HTR-8/SVneo (cell line): Measurements from ENCODE around the gene KLF7.

Experiments
- DNase-seq: peaks from one replicate; pipeline ENCODE4 v3.0.0; 2011; ENCODE audit warnings: low spot score, mixed read lengths; ENCODE audit not compliant: insufficient read length
- FAIRE-seq: peaks from 2 replicates; lab custom pipeline; 2011; peaks lifted over from hg19 to GRCh38; lab: Jason Lieb, UNC

The KLF7 gene

DNA sequence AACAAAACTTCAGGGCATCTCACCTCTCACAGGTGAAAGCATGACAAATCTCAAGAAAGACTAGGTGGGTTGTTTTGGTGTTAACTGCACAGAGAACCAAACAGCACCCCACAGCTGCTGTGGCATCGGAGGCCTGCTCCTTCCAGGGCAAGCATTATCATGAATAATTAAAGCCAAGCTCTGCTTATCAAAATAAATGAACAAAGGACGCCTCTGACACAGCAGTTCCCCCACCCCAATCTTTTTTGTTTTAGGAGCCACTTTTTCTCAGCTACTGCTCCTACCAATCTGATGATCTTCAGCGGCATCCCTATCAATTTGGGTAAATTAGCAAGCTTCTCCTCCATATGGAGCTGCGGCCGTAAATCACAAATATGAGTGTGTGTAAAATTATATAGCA lies 58.6 kb downstream of the KLF7 start:
- DNase-seq (no peak), FAIRE-seq (no peak)

- DNase-seq (no peak), FAIRE-seq (no peak)
Measured at GRCh38 chr2:207103132-207103531, 62.6 kb downstream of the KLF7 start.

GRCh38 chr2:207101984-207102383 lies 63.8 kb downstream of the KLF7 start:
- DNase-seq: no peak
- FAIRE-seq: no peak

GRCh38 chr2:207097278-207097677 lies 68.5 kb downstream of the KLF7 start:
- DNase-seq: no peak
- FAIRE-seq: no peak

GRCh38 chr2:207095963-207096362 lies 69.8 kb downstream of the KLF7 start:
- FAIRE-seq (no peak), DNase-seq (no peak)

DNA sequence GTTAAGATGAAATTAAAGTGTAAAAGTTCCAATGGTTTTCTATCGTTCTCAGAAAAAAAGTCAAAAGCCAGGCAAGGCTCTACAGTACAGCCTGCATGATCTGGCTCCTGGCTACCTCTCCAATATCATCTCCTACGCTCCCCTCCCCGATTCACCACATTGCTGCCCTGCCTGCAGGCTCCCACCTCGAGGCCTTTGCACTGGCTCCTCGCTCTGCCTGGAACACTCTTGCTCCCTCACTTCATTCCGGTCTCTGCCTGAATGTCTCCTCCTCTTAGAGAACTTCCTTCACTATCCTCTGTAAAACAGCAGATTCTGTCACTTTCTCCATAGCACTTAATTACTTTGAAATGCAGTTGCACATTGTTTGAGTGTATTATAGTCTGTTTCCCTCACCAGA lies 72.5 kb downstream of the KLF7 start:
- no peak for FAIRE-seq
- no peak for DNase-seq

DNA sequence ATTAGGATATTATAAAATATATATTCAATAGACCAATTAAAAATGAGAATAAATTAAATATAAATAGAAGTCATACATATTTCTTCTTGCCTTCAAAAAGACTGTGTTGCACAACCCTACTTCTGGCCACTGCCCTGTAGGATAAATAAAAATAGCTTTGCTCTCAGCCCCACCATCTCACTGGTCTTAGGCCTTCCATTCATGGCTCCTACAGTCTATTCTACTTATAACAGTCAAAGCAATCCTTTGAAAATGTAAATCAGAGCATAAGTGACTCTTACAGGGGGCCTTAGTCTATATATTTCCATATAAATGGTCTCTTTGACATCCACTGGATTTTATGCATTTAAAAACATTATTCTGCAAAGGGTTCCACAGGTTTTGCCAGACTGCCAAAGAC lies 72.9 kb downstream of the KLF7 start:
- FAIRE-seq (no peak), DNase-seq (no peak)

DNA sequence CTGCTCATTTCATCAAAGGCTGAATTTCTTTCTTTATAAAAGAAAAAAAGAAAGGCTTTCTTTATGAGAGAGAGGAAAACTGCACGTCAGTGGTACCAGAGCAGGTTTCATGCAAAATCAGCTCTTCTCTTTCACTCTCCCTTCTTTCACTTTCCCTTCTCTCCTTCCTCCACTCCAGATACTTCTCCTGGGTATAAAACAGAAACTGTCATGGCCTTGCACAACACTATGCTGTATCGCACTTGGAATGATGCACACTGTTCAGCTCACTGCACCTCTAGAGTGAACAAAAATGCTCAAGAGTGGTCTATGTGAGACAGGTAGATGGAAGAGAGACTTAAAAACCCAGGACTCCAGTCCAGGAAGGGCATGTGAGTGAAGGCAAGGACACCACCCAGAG lies 73.8 kb downstream of the KLF7 start:
- DNase-seq (no peak), FAIRE-seq (no peak)

DNA sequence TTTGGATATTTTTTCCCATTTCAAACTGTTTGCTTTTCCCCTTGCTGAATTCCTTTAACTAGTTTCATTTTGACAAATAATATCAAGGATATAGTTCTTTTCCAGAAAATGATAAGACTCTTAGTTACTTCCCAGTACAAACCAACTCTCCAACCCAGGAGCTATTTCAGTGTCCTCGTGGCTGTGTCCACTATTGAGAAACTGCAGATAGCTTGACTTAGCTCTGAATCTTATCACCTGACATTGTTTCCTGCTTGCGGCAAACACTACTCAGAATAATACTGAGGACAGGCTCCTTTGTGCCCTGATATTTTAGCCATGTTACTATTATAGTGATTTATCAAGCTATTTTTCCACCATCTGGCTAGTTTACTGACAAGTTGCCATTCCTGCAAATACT lies 74.6 kb downstream of the KLF7 start:
- no peak for DNase-seq
- no peak for FAIRE-seq

- no peak for DNase-seq
- no peak for FAIRE-seq
Measured at GRCh38 chr2:207090389-207090788, 75.4 kb downstream of the KLF7 start.

DNA sequence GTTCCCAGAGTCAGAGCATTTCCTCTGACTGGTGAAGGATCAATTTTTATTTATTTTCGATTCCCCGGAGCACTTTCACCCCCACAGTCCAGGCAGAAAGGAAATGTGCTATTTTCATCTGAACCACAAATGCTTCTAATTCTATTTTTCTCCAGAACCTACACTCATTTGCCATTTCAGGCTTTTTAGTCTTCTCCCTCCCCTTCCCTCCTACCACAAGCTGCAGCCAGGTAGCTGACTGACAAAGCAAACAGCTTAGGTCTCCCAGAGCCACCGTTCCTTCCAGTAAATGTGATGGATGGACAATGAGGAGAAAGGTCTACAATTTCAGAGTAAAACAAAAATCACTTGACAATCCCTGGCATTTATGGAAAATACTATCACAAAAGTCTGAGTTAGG lies 76.9 kb downstream of the KLF7 start:
- DNase-seq (no peak), FAIRE-seq (no peak)

DNA sequence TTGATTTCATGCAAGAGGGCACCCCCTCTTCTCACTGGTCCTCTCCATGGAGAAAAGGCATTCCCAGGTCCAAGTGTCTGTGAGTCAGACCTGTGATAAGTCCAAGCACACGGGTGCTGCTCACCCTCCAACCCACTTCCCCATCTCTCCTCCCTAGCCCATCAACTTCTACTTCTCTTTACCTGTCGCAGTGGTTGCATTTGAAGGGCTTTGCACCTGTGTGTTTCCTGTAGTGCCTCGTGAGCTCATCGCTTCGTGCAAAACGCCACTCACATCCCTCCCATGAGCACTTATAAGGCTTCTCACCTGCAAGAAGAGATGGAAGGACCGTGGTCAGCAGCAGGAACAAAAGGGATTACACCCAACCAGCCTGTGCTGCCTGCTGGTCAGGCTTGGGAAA lies 77.5 kb downstream of the KLF7 start:
- no peak for FAIRE-seq

GRCh38 chr2:207087046-207087902 lies 78.5 kb downstream of the KLF7 start:
- FAIRE-seq: no peak
- no peak for DNase-seq

More for the DNA sequence above, 77.5 kb downstream of the KLF7 start:
- DNase-seq: no peak

DNA sequence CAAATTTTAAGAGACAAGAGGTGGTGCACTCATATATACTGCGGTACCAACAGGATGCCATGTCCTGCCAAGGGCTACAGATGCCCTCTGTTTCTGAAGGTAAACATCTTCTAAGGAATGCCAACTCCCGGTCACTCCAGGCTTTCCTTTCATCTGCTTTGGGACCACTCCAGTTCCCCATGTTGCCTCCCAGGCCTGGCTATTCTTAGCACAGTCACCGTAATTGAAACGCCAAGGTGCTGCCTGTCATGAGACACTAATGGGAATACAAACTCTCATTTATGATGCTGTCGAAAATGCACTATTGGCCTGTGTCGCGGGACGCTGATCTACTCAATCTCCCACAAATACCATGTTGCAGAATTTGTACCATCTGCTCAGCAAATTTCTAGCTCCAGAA lies 79.6 kb downstream of the KLF7 start:
- FAIRE-seq: no peak

GRCh38 chr2:207085110-207085509 lies 80.6 kb downstream of the KLF7 start:
- no peak for FAIRE-seq

More for the DNA sequence above, 79.6 kb downstream of the KLF7 start:
- DNase-seq: no peak

DNA sequence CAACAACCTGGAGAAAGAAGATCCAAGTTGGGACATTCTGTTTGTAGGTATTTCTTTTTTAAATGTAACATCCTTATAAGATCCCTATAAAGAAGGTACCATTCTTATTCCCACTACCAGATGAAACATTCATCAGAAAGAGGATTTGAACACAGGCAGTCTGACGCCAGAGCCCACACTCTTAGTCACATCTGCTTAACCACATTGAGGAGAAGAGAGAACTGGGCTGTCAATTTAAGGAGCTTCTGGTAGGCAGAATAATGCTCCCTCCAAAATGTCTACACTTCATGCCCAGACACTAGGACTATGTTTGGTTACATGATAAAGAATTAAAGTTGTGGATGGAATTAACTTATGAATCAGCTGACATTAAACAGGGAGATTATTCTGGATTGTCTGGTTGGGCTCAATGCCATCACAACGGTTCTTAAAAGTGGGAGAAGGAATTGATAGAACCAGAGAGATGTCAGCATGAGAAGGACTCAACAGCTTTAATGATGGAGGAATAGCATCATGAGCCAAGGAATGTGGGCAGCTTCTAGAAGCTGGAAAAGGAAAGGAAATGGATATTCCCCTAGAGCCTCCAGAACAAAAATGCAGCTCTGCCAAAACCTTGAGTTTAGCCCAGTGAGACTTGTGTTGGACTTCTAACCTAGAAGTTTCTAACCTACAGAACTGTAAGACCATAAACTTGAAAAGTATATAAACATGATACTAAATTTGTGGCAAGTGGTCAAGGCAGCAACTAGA lies 82.2 kb downstream of the KLF7 start:
- no peak for FAIRE-seq
- DNase-seq: no peak

More at GRCh38 chr2:207085110-207085509, 80.6 kb downstream of the KLF7 start:
- DNase-seq: no peak

DNA sequence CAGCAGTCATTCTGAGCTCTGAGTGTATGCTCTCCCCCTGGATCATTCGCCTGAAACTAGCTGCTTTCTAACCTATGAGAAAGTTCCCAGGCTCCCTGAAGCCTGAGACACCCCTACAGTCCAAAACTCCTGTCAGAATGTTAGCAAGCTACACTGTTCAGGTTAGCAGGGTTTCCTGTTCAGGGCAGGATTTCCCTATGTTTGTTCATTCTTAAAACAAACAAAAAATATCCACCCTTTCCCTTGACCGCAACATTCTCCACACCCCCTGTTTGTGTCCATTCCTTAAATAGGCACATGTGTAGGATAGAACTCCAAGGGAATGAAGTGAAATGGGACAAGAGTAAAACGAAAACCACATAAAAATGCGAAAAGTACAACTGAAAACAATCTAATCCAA lies 83.1 kb downstream of the KLF7 start:
- no peak for DNase-seq
- no peak for FAIRE-seq

- FAIRE-seq (no peak), DNase-seq (no peak)
Measured at GRCh38 chr2:207078186-207078798, 87.5 kb downstream of the KLF7 start.

GRCh38 chr2:207077266-207077665 lies 88.5 kb downstream of the KLF7 start:
- FAIRE-seq (no peak), DNase-seq (no peak)

- DNase-seq (no peak), FAIRE-seq (no peak)
Measured at GRCh38 chr2:207075456-207075855, 90.3 kb downstream of the KLF7 start.
